ENCODE data around the gene ZNF620. TPM values are rescaled to one million over a fixed set of nuclear protein-coding genes. Genes with fewer than 3 reads are reported as not detected.

Gene ZNF620
- total RNA-seq, 1 donor from 2014 or later: 18.6 TPM

DNA sequence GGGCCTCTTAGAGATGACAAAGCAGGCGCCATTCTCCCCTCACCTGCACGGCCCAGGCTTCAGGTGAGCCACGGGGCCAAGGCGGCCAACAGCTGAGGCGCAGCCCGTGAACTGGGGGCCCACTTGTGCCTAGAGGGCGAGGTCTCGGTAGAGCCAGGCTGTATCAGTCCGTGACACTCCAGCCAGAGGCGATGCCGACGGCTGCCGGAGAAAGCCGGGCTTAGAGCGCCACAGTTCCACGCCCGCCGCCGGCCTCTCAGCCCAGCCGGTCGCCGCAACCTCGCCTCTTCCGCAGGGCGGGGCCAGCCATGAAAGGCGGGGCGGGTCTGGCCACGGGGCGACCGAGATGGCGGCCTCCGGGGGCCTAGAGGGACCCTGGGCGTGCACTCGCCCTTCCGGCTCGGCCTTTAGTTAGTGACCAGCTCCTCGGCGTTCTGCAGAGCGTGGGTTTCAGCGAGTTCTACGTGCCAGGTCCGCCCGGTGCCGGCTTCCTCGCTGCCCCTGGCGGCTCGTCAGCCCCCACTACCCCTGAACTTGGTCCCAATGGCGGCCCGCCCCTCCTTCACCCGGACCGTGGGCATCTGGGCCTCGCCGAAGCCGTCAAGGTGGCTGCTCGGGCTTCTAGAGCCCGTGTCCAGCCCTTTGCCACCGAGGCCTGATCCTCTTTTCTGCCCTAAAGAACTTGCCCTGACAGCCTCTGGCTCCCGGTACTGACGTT, 18.9 kb downstream of the ZNF620 start, which contains the start of gene ZNF621:
ZNF621 (plus strand) TSS at position 393 of the 718 bp plus-strand sequence. CDS start 881 bp downstream, outside the sequence.
- H3K27me3 Mint-ChIP-seq (ENCODE audit: unreplicated experiment): peaks cover 9% of the 10 kb centered on the region
- peaks cover 3% of the 10 kb centered on the region for H3K9me3 Mint-ChIP-seq (ENCODE audit: unreplicated experiment)
- H3K36me3 Mint-ChIP-seq (ENCODE audit: unreplicated experiment): no peaks in the 10 kb centered on the region
- H3K4me1 Mint-ChIP-seq (ENCODE audit: low read depth, unreplicated experiment): peaks cover 7% of the 10 kb centered on the region
- peak within 1 kb of the TSS; percentile 97 for H3K4me3 Mint-ChIP-seq (ENCODE audit: unreplicated experiment)
- H3K27ac Mint-ChIP-seq (ENCODE audit: unreplicated experiment): peak within 1 kb of the TSS; percentile 97
- peak; percentile 96 for DNase-seq
- TF ChIP-seq, protein P1, sequence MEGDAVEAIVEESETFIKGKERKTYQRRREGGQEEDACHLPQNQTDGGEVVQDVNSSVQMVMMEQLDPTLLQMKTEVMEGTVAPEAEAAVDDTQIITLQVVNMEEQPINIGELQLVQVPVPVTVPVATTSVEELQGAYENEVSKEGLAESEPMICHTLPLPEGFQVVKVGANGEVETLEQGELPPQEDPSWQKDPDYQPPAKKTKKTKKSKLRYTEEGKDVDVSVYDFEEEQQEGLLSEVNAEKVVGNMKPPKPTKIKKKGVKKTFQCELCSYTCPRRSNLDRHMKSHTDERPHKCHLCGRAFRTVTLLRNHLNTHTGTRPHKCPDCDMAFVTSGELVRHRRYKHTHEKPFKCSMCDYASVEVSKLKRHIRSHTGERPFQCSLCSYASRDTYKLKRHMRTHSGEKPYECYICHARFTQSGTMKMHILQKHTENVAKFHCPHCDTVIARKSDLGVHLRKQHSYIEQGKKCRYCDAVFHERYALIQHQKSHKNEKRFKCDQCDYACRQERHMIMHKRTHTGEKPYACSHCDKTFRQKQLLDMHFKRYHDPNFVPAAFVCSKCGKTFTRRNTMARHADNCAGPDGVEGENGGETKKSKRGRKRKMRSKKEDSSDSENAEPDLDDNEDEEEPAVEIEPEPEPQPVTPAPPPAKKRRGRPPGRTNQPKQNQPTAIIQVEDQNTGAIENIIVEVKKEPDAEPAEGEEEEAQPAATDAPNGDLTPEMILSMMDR (IDR thresholded peaks at IDR 0.05; ENCODE audit: partially characterized antibody, unreplicated experiment): no peak

DNA sequence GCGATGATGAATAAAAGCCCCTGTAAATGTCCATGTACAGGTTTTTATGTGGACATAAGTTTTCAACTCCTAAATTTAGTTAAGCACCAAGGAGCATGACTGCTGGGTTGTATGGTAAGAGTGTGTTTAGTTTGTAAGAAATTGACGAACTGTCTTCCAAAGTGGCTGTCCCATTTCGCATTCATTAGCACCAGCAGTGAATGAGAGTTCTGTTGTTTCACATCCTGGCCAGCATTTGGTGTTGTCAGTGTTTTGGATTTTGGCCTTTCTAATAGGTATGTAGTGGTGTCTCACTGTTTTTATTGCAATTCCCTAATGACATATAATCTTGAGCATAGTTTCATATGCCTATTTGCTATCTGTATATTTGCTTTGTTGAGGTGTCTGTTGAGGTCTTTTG, 22.6 kb downstream of the ZNF620 start:
- peaks cover 26% of the 10 kb centered on the region for H3K36me3 Mint-ChIP-seq (ENCODE audit: unreplicated experiment)
- peaks cover 10% of the 10 kb centered on the region for H3K9me3 Mint-ChIP-seq (ENCODE audit: unreplicated experiment)
- peaks cover 7% of the 10 kb centered on the region for H3K4me1 Mint-ChIP-seq (ENCODE audit: low read depth, unreplicated experiment)
- peaks cover 8% of the 10 kb centered on the region for H3K27me3 Mint-ChIP-seq (ENCODE audit: unreplicated experiment)
- TF ChIP-seq, protein P1 (IDR thresholded peaks at IDR 0.05; ENCODE audit: partially characterized antibody, unreplicated experiment): no peak
- DNase-seq: no peak
- H3K4me3 Mint-ChIP-seq (ENCODE audit: unreplicated experiment): no peak overlapping the region
- H3K27ac Mint-ChIP-seq (ENCODE audit: unreplicated experiment): no peak overlapping the region

DNA sequence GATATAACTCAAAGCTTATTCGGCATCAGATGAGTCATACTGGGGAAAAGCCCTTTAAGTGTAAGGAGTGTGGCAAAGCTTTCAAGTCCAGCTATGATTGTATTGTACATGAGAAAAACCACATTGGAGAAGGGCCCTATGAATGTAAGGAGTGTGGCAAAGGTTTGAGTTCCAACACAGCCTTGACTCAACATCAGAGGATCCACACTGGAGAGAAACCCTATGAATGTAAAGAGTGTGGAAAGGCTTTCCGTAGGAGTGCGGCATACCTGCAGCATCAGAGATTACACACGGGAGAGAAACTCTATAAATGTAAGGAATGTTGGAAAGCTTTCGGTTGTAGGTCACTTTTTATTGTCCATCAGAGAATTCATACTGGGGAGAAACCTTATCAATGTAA, 26.4 kb downstream of the ZNF620 start:
- no peaks in the 10 kb centered on the region for H3K4me1 Mint-ChIP-seq (ENCODE audit: low read depth, unreplicated experiment)
- DNase-seq: no peak
- H3K36me3 Mint-ChIP-seq (ENCODE audit: unreplicated experiment): peaks cover 51% of the 10 kb centered on the region
- peaks cover 17% of the 10 kb centered on the region for H3K9me3 Mint-ChIP-seq (ENCODE audit: unreplicated experiment)
- TF ChIP-seq, protein P1 (IDR thresholded peaks at IDR 0.05; ENCODE audit: partially characterized antibody, unreplicated experiment): no peak
- no peak overlapping the region for H3K4me3 Mint-ChIP-seq (ENCODE audit: unreplicated experiment)
- H3K27me3 Mint-ChIP-seq (ENCODE audit: unreplicated experiment): peaks cover 3% of the 10 kb centered on the region
- H3K27ac Mint-ChIP-seq (ENCODE audit: unreplicated experiment): no peak overlapping the region

DNA sequence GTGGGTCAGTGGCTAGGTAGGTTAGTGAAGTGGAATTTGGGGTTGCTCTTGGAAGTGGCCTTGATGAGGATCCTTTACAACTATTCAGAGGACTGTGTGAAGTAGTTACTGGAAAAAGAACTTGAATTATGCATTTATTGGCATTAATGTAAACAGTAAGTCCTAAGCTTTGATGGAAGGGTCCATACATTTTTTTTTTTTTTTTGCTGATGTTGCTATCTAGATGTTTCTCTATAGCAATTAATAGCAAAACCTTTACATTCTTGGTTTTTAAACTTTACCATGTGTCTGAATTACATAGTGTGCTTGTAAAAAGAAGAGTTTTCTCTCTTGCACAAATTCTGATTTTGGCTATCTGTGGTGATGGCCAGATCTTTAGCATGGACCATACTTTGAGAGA, 28.4 kb downstream of the ZNF620 start:
- Mint-ChIP-seq H3K4me1 (ENCODE audit: low read depth, unreplicated experiment) (no peaks in the 10 kb centered on the region), H3K27ac (ENCODE audit: unreplicated experiment) (no peak overlapping the region), H3K9me3 (ENCODE audit: unreplicated experiment) (peaks cover 17% of the 10 kb centered on the region), H3K4me3 (ENCODE audit: unreplicated experiment) (no peak overlapping the region), H3K27me3 (ENCODE audit: unreplicated experiment) (peaks cover 3% of the 10 kb centered on the region), H3K36me3 (ENCODE audit: unreplicated experiment) (peaks cover 68% of the 10 kb centered on the region)
- no peak for DNase-seq
- TF ChIP-seq, protein P1 (IDR thresholded peaks at IDR 0.05; ENCODE audit: partially characterized antibody, unreplicated experiment): no peak

DNA sequence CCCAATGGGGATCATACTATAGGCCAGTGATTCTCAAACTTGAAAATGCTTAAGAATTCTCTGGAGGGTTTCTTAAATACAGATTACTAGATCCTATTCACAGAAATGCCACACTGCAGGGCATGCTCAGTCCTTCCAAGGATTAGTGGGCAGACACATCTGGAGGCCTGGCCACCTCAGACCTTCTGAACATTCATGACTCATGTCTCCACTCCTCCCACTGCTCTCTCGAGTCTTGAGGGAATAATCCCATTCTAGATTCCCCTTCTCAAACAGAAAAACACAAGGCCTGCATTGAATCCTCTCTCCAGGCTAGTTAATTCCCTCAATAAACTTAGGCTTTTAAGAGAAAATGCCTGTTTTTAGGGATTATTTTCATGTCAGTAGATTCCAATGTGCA, 41.0 kb downstream of the ZNF620 start:
- H3K4me1 Mint-ChIP-seq (ENCODE audit: low read depth, unreplicated experiment): no peaks in the 10 kb centered on the region
- no peaks in the 10 kb centered on the region for H3K27me3 Mint-ChIP-seq (ENCODE audit: unreplicated experiment)
- peaks cover 5% of the 10 kb centered on the region for H3K36me3 Mint-ChIP-seq (ENCODE audit: unreplicated experiment)
- H3K9me3 Mint-ChIP-seq (ENCODE audit: unreplicated experiment): no peaks in the 10 kb centered on the region
- no peak for DNase-seq
- TF ChIP-seq, protein P1 (IDR thresholded peaks at IDR 0.05; ENCODE audit: partially characterized antibody, unreplicated experiment): no peak
- no peak overlapping the region for H3K27ac Mint-ChIP-seq (ENCODE audit: unreplicated experiment)
- H3K4me3 Mint-ChIP-seq (ENCODE audit: unreplicated experiment): no peak overlapping the region
